Hepatocyte (in vitro differentiated cells): ENCODE measurements around the gene FGF19.

Experiments used
- EZH2phosphoT487 ChIP-seq: fragments of 200-600 bp; sonication (generic); IDR thresholded peaks from one replicate; pipeline ENCODE4 v1.6.1; 2018; ENCODE audit warnings: antibody characterized with exemption, mild to moderate bottlenecking, low read depth, moderate library complexity; ENCODE audit not compliant: unreplicated experiment, severe bottlenecking
- TF ChIP-seq, protein P1 (sequence below): fragments of 200-600 bp; sonication (generic); IDR thresholded peaks from 2 replicates; pipeline ENCODE4 v1.5.1; 2016; ENCODE audit warnings: antibody characterized with exemption, mild to moderate bottlenecking; ENCODE audit not compliant: poor library complexity

DNA sequence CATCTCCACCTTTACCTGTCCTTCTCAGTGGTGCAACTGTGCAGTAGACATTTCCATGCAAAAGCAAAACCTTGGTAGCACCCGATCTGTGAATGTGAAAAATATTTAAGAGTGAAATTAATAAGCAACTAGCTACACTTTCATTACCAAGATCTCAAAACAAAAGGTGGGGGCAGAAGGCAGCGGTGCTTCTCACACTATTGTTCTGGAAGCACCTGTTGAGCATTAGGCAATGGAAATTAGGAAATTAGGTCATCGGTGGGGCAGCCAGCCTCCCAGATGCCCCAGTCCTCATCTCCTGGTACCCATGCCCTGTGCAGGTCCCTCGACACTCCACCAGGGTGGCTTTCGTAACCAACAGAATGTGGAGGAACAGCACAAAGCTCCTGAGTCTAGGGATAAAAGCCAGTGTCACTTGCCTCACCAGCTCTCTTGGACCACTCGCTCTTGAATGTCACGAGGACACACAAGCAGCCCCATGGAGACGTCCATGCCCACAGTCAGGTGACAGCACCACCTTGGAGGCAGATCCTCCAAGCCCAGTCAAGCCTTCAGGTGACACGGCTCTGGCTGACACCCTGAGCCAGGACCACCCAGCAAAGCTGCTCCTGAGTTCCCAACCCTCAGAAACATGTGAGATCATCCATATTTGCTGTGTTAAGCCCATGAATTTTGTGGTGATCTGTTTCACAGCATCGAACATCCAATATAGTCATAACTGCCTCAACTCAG, 31.9 kb downstream of the FGF19 start:
- TF ChIP-seq, protein P1, sequence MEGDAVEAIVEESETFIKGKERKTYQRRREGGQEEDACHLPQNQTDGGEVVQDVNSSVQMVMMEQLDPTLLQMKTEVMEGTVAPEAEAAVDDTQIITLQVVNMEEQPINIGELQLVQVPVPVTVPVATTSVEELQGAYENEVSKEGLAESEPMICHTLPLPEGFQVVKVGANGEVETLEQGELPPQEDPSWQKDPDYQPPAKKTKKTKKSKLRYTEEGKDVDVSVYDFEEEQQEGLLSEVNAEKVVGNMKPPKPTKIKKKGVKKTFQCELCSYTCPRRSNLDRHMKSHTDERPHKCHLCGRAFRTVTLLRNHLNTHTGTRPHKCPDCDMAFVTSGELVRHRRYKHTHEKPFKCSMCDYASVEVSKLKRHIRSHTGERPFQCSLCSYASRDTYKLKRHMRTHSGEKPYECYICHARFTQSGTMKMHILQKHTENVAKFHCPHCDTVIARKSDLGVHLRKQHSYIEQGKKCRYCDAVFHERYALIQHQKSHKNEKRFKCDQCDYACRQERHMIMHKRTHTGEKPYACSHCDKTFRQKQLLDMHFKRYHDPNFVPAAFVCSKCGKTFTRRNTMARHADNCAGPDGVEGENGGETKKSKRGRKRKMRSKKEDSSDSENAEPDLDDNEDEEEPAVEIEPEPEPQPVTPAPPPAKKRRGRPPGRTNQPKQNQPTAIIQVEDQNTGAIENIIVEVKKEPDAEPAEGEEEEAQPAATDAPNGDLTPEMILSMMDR, result no peak
- no peak for TF ChIP-seq EZH2phosphoT487
